ENCODE data around the gene MIEF1. TPM values are rescaled to one million over a fixed set of nuclear protein-coding genes. Genes with fewer than 3 reads are reported as not detected.

The MIEF1 gene
- total RNA-seq, 4 donors from 2014 or later = 11.4 to 25.4 (median 12.9) TPM

- Histone ChIP-seq H3K27ac (no peak overlapping the region), H3K27me3 (peaks cover 39 to 45% (median 44%) of the 10 kb centered on the region in 3 donors), H3K36me3 (no peaks in the 10 kb centered on the region), H3K4me3 (no peak overlapping the region), H3K9me3 (no peaks in the 10 kb centered on the region), H3K4me1 (peaks cover 0 to 4% of the 10 kb centered on the region in 2 donors)
- in situ Hi-C loops (cut with MboI; ENCODE audit: low sequenced_read_pairs in 4 of 4) = no loop called here
- ATAC-seq (no peak), DNase-seq (no peak)
- TF ChIP-seq POLR2A (IDR thresholded peaks at IDR 0.05) (no peak), CTCF (IDR thresholded peaks at IDR 0.05 in 4 of 5, conservative IDR thresholded peaks at IDR 0.05 in 1 of 5) (no peak)
- intact Hi-C loops (cut with DNase I; ENCODE audit: low total_unique reads) = no loop called here
Measured at GRCh38 chr22:39556970-39557841, 55.1 kb downstream of the MIEF1 start.

- Histone ChIP-seq H3K9me3 (no peaks in the 10 kb centered on the region), H3K4me3 (no peak overlapping the region), H3K27ac (no peak overlapping the region), H3K4me1 (peaks cover 0 to 4% of the 10 kb centered on the region in 2 donors), H3K36me3 (no peaks in the 10 kb centered on the region), H3K27me3 (peaks cover 42 to 45% (median 44%) of the 10 kb centered on the region in 3 donors)
- intact Hi-C loops (cut with DNase I; ENCODE audit: low total_unique reads) = no loop called here
- DNase-seq (no peak), ATAC-seq (no peak)
- in situ Hi-C loops (cut with MboI; ENCODE audit: low sequenced_read_pairs in 4 of 4) = no loop called here
- TF ChIP-seq POLR2A (IDR thresholded peaks at IDR 0.05) (no peak), CTCF (IDR thresholded peaks at IDR 0.05 in 4 of 5, conservative IDR thresholded peaks at IDR 0.05 in 1 of 5) (no peak)
Measured at GRCh38 chr22:39558254-39558727, 56.2 kb downstream of the MIEF1 start.

GRCh38 chr22:39558950-39559349 lies 56.9 kb downstream of the MIEF1 start:
- DNase-seq (no peak), ATAC-seq (no peak)
- TF ChIP-seq POLR2A (IDR thresholded peaks at IDR 0.05) = no peak
- TF ChIP-seq CTCF (IDR thresholded peaks at IDR 0.05 in 4 of 5, conservative IDR thresholded peaks at IDR 0.05 in 1 of 5) = no peak
- H3K27me3 ChIP-seq = peaks cover 44 to 51% (median 44%) of the 10 kb centered on the region in 3 donors
- H3K36me3 ChIP-seq = no peaks in the 10 kb centered on the region
- in situ Hi-C loops (cut with MboI; ENCODE audit: low sequenced_read_pairs in 4 of 4) (no loop called here), intact Hi-C loops (cut with DNase I; ENCODE audit: low total_unique reads) (no loop called here)
- H3K4me1 ChIP-seq = peaks cover 0 to 4% of the 10 kb centered on the region in 2 donors
- H3K4me3 ChIP-seq = no peak overlapping the region
- H3K9me3 ChIP-seq = no peaks in the 10 kb centered on the region
- H3K27ac ChIP-seq = no peak overlapping the region

GRCh38 chr22:39559456-39560105 lies 57.5 kb downstream of the MIEF1 start:
- intact Hi-C loops (cut with DNase I; ENCODE audit: low total_unique reads) = no loop called here
- DNase-seq (no peak), ATAC-seq (no peak)

More at GRCh38 chr22:39559456-39560105, 57.5 kb downstream of the MIEF1 start:
- H3K36me3 ChIP-seq = no peaks in the 10 kb centered on the region
- in situ Hi-C loops (cut with MboI; ENCODE audit: low sequenced_read_pairs in 4 of 4) = no loop called here
- no peak overlapping the region for H3K27ac ChIP-seq
- H3K9me3 ChIP-seq = no peaks in the 10 kb centered on the region
- H3K27me3 ChIP-seq = peaks cover 44 to 52% (median 47%) of the 10 kb centered on the region in 3 donors
- peaks cover 0 to 4% of the 10 kb centered on the region in 2 donors for H3K4me1 ChIP-seq
- H3K4me3 ChIP-seq = no peak overlapping the region
- TF ChIP-seq POLR2A (IDR thresholded peaks at IDR 0.05) = no peak
- TF ChIP-seq CTCF (IDR thresholded peaks at IDR 0.05 in 4 of 5, conservative IDR thresholded peaks at IDR 0.05 in 1 of 5) = peak in 1 of 5 experiments; percentile 27

Data from gastrocnemius medialis (tissue), 4 donors.